ENCODE results near the gene BLNK.

Gene BLNK

DNA sequence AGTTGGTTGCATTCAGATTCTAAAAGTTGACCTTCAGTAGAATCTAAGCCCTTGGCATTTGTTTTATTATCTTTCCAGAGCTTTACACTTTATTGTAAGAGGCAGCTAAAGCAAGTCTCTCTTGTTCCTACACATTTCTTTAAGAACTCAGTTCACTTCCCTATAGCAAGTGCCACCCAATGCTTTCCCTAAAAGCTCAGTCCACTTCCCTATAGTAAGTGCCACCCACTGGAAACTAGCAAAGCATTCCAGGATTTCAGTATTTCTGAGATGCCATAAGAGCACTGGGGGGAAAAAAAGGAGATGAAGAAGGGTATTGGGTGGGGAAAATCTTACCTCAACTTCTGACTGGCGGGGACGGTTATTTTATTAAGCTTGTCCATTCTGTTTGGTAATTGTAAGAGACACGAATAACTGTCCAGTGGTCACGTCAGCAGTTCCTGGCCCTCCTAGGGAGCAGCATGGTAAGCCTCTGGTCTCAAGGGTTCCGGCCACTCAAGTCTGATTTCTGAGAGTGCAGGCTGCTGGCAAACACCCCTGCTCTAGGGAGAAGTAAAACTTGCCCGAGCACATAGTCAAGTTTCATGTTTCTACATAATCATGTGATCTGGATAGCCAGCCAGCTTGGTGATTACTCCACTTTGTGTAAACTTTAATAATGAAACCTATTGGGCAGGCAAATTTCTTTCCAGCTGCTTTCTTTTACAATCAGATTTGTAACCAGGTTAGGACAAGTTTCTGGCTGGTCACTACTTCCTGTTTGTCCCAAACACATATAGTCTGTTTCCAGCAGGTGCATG lies at the start of gene BLNK:
TSS of gene BLNK (minus strand) at position 554 of the 800 bp plus-strand sequence. CDS start at position 383, 171 bp downstream.
- Histone ChIP-seq H3K79me2 (no peaks in the 10 kb centered on the region), H3K4me3 (ENCODE audit: low read depth, low read length) (peak within 1 kb of the TSS; percentile 63), H3K27ac (peak within 1 kb of the TSS; percentile 66), H3K4me2 (ENCODE audit: low read length) (peak within 1 kb of the TSS; percentile 73), H2AFZ (peak within 1 kb of the TSS; percentile 65), H3K9me3 (ENCODE audit: control insufficient read depth, low read length) (no peaks in the 10 kb centered on the region), H3K4me1 (peaks cover 21% of the 10 kb centered on the region), H3K27me3 (ENCODE audit: control insufficient read depth, insufficient read depth, low read length) (no peaks in the 10 kb centered on the region), H3K36me3 (ENCODE audit: control insufficient read depth, insufficient read depth, low read length) (no peaks in the 10 kb centered on the region), H3K9ac (no peak within 1 kb of the TSS)
- TF ChIP-seq, protein P1, sequence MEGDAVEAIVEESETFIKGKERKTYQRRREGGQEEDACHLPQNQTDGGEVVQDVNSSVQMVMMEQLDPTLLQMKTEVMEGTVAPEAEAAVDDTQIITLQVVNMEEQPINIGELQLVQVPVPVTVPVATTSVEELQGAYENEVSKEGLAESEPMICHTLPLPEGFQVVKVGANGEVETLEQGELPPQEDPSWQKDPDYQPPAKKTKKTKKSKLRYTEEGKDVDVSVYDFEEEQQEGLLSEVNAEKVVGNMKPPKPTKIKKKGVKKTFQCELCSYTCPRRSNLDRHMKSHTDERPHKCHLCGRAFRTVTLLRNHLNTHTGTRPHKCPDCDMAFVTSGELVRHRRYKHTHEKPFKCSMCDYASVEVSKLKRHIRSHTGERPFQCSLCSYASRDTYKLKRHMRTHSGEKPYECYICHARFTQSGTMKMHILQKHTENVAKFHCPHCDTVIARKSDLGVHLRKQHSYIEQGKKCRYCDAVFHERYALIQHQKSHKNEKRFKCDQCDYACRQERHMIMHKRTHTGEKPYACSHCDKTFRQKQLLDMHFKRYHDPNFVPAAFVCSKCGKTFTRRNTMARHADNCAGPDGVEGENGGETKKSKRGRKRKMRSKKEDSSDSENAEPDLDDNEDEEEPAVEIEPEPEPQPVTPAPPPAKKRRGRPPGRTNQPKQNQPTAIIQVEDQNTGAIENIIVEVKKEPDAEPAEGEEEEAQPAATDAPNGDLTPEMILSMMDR (IDR thresholded peaks at IDR 0.05): no peak

DNA sequence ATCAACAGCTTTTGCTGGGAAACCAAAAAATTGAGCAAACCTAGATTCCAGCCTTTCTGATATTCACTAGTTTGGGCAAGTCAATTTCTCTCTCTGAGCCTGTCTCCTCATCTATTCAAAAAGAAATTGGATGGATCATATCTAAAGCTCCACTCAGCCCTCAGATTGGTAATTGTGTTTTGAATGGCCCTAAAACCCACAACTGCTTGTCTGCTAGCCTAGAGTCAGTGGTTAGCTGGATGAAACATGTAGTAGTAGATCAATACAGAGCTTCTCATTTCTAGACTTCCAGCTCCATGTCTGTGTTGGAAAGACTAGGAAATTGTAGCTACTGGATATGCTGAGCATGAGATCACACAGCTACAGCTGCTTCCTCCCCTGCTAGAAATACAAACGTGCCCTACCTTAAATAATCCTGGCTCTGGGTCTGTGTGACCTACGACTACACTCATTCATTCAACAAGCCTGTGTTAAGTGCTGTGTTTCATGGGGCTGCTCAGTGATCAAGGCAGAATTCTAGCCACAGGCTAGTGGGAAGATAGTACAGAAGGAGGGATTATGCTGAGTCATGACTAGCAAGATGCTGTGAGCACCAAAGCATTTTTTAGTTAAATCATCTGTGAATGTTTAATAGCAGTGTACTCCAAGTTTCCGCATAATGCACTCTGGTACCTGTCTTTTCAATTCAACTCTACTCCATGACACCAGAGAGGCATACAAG lies 48.5 kb upstream of the BLNK start:
- Histone ChIP-seq H3K4me3 (ENCODE audit: low read depth, low read length) (no peak overlapping the region), H3K27me3 (ENCODE audit: control insufficient read depth, insufficient read depth, low read length) (no peaks in the 10 kb centered on the region), H3K9me3 (ENCODE audit: control insufficient read depth, low read length) (no peaks in the 10 kb centered on the region), H3K4me1 (no peaks in the 10 kb centered on the region), H3K27ac (no peak overlapping the region), H3K9ac (no peak overlapping the region), H3K36me3 (ENCODE audit: control insufficient read depth, insufficient read depth, low read length) (no peaks in the 10 kb centered on the region), H2AFZ (no peak overlapping the region), H3K4me2 (ENCODE audit: low read length) (no peak overlapping the region), H3K79me2 (no peaks in the 10 kb centered on the region)
- TF ChIP-seq, protein P1 (IDR thresholded peaks at IDR 0.05): no peak

DNA sequence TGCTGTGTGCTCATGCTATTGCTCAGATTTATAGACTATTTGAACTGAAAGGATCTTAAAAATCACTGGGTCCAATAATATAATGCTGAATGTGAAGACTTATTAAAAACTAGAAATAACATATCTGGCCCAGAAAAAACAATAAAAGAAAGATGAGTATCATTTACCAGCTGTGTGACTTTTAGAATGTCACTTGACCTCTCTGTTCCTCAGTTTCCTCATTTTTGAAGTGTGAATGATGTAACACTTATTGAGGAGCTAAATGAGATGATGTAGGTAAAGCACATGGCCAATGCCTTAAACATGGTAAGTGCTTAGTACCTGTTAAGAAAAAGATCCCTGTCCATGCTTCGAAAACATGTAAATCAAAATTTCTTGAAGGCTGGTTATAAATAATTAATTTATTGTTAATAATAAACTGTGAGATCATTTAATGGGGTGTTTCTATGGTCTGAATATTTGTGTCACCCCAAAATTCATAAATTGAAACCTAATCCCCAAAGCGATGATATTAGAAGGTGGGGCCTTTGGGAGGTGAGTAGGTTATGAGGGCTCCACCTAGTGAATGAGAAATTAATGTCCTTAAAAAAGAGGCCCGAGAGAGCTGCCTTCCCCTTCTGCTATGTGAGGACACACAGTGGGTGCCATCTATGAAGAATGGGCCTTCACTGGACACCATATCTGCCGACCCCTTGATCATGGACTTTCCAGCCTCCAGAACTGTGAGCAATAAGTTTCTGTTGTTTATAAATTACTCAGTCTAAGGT lies 45.9 kb upstream of the BLNK start:
- Histone ChIP-seq H3K4me2 (ENCODE audit: low read length) (no peak overlapping the region), H3K9ac (no peak overlapping the region), H3K4me3 (ENCODE audit: low read depth, low read length) (no peak overlapping the region), H3K36me3 (ENCODE audit: control insufficient read depth, insufficient read depth, low read length) (no peaks in the 10 kb centered on the region), H3K79me2 (no peaks in the 10 kb centered on the region), H2AFZ (no peak overlapping the region), H3K4me1 (peaks cover 3% of the 10 kb centered on the region), H3K9me3 (ENCODE audit: control insufficient read depth, low read length) (no peaks in the 10 kb centered on the region), H3K27me3 (ENCODE audit: control insufficient read depth, insufficient read depth, low read length) (no peaks in the 10 kb centered on the region), H3K27ac (no peak overlapping the region)
- TF ChIP-seq, protein P1 (IDR thresholded peaks at IDR 0.05): no peak

DNA sequence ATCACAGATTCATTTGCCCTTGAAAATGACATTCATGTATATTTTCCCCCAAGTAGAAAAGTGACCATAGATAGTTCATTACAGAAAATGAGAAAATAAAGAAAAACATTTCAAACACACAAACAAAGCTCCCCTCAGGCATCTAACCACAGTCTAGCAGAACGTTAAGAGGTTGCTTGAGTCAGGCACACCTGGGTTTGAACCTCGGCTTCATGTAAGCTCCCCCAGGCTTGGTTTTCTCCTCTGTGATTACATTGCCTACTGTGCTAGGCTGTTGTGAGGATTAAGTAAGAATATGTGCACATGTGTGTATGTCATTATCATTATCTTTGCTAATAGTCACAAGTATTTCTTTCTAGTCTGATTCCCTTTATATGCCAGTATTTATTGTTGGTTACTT lies 42.0 kb upstream of the BLNK start:
- Histone ChIP-seq H3K4me1 (peaks cover 3% of the 10 kb centered on the region), H2AFZ (peak overlapping the region; percentile 1), H3K4me2 (ENCODE audit: low read length) (no peak overlapping the region), H3K79me2 (no peaks in the 10 kb centered on the region), H3K4me3 (ENCODE audit: low read depth, low read length) (no peak overlapping the region), H3K9me3 (ENCODE audit: control insufficient read depth, low read length) (no peaks in the 10 kb centered on the region), H3K9ac (no peak overlapping the region), H3K27ac (no peak overlapping the region), H3K36me3 (ENCODE audit: control insufficient read depth, insufficient read depth, low read length) (no peaks in the 10 kb centered on the region), H3K27me3 (ENCODE audit: control insufficient read depth, insufficient read depth, low read length) (no peaks in the 10 kb centered on the region)
- TF ChIP-seq, protein P1 (IDR thresholded peaks at IDR 0.05): no peak

Measured in parathyroid adenoma (tissue), 2 donors.